WTC11 (cell line): ENCODE measurements around the gene PXK. TPM values are rescaled to one million over a fixed set of nuclear protein-coding genes. Genes with fewer than 3 reads are reported as not detected.
"Not testable (repeated sequence)": the region's sequence is repeated elsewhere in the genome, so short reads cannot be mapped to it uniquely, and the experiment has no call there.

Experiments used
- ATAC-seq: fragments of 200-7000 bp; cut with Tn5 transposase; 2 replicates; pipeline ENCODE4 v1.10.0; 2021; ENCODE audit warnings: mild to moderate bottlenecking, moderate library complexity
- CTCF ChIA-PET: fragments of 300-600 bp; sonication (Branson Sonifier 250); formaldehyde crosslinking; loops from one replicate; lab custom pipeline; 2021; ENCODE audit warnings: antibody characterized with exemption; lab: Charles Lee
- POLR2A ChIA-PET: fragments of 350-600 bp; sonication (Branson Sonifier 250); formaldehyde crosslinking; loops from one replicate; lab custom pipeline; 2021; ENCODE audit warnings: antibody characterized with exemption; lab: Charles Lee
- DNase-seq: peaks from one replicate; pipeline ENCODE4 v3.0.0; 2021; ENCODE audit warnings: low spot score
- H3K27ac Mint-ChIP-seq: 2 replicates; pipeline ENCODE4 v1.8.0; 2021; ENCODE audit warnings: mixed read lengths
- H3K27me3 Mint-ChIP-seq: 2 replicates; pipeline ENCODE4 v1.8.0; 2021; ENCODE audit warnings: low read depth, mild to moderate bottlenecking, moderate library complexity, mixed read lengths
- H3K36me3 Mint-ChIP-seq: 2 replicates; pipeline ENCODE4 v1.8.0; 2021; ENCODE audit warnings: mixed read lengths
- H3K4me1 Mint-ChIP-seq: 2 replicates; pipeline ENCODE4 v1.8.0; 2022; ENCODE audit warnings: mixed read lengths
- H3K4me3 Mint-ChIP-seq: 2 replicates; pipeline ENCODE4 v1.8.0; 2021; ENCODE audit warnings: mild to moderate bottlenecking, moderate library complexity, mixed read lengths
- H3K9me3 Mint-ChIP-seq: 2 replicates; pipeline ENCODE4 v1.8.0; 2021; ENCODE audit warnings: mixed read lengths
- EMX1 ChIP-seq: fragments of 250-450 bp; sonication (Bioruptor Pico); IDR thresholded peaks from 2 replicates; pipeline ENCODE4 v1.8.0; 2021; ENCODE audit warnings: mild to moderate bottlenecking
- NFATC4 ChIP-seq: fragments of 250-450 bp; sonication (Bioruptor Pico); IDR thresholded peaks from 2 replicates; pipeline ENCODE4 v1.9.0; 2021; ENCODE audit warnings: mild to moderate bottlenecking
- RORB ChIP-seq: fragments of 250-450 bp; sonication (Bioruptor Pico); IDR thresholded peaks from 2 replicates; pipeline ENCODE4 v1.9.0; 2021; ENCODE audit warnings: mild to moderate bottlenecking
- SMAD3 ChIP-seq: sonication (generic); formaldehyde crosslinking; IDR thresholded peaks from 2 replicates; pipeline ENCODE4 v1.8.0; 2022; ENCODE audit warnings: missing genetic modification reagents, mild to moderate bottlenecking, borderline replicate concordance
- USF2 ChIP-seq: sonication (generic); formaldehyde crosslinking; IDR thresholded peaks from 2 replicates; pipeline ENCODE4 v1.8.1; 2023; ENCODE audit warnings: mild to moderate bottlenecking, missing genetic modification reagents, moderate library complexity
- ZNF423 ChIP-seq: fragments of 250-450 bp; sonication (Bioruptor Pico); IDR thresholded peaks from 2 replicates; pipeline ENCODE4 v2.1.2; 2022; ENCODE audit warnings: mild to moderate bottlenecking, moderate library complexity
- total RNA-seq: library from RNA; stranded (reverse); gene quantifications from 3 replicates; pipeline ENCODE4 v1.2.3, GENCODE V29; 2021
- TF ChIP-seq, protein P1 (sequence below): sonication (generic); formaldehyde crosslinking; IDR thresholded peaks from 2 replicates; pipeline ENCODE4 v1.8.0; 2023; ENCODE audit warnings: missing genetic modification reagents, mild to moderate bottlenecking, borderline replicate concordance
- TF ChIP-seq, protein P2 (sequence below): sonication (generic); formaldehyde crosslinking; IDR thresholded peaks from 2 replicates; pipeline ENCODE4 v1.8.1; 2022; ENCODE audit warnings: mild to moderate bottlenecking, missing genetic modification reagents, moderate library complexity, borderline replicate concordance

The PXK gene
- total RNA-seq, 1 experiment from 2014 or later = 9.4 TPM

GRCh38 chr3:58287354-58287753 is 45.3 kb upstream of the PXK start:
- Mint-ChIP-seq H3K9me3 (peaks cover 9% of the 10 kb centered on the region; the same call in 1 of the 2 replicates), H3K27ac (no peak overlapping the region), H3K4me1 (no peaks in the 10 kb centered on the region), H3K4me3 (no peak overlapping the region), H3K36me3 (peaks cover 17% of the 10 kb centered on the region), H3K27me3 (no peaks in the 10 kb centered on the region)
- CTCF ChIA-PET = no interaction called here
- ATAC-seq = no peak
- TF ChIP-seq, protein P1, sequence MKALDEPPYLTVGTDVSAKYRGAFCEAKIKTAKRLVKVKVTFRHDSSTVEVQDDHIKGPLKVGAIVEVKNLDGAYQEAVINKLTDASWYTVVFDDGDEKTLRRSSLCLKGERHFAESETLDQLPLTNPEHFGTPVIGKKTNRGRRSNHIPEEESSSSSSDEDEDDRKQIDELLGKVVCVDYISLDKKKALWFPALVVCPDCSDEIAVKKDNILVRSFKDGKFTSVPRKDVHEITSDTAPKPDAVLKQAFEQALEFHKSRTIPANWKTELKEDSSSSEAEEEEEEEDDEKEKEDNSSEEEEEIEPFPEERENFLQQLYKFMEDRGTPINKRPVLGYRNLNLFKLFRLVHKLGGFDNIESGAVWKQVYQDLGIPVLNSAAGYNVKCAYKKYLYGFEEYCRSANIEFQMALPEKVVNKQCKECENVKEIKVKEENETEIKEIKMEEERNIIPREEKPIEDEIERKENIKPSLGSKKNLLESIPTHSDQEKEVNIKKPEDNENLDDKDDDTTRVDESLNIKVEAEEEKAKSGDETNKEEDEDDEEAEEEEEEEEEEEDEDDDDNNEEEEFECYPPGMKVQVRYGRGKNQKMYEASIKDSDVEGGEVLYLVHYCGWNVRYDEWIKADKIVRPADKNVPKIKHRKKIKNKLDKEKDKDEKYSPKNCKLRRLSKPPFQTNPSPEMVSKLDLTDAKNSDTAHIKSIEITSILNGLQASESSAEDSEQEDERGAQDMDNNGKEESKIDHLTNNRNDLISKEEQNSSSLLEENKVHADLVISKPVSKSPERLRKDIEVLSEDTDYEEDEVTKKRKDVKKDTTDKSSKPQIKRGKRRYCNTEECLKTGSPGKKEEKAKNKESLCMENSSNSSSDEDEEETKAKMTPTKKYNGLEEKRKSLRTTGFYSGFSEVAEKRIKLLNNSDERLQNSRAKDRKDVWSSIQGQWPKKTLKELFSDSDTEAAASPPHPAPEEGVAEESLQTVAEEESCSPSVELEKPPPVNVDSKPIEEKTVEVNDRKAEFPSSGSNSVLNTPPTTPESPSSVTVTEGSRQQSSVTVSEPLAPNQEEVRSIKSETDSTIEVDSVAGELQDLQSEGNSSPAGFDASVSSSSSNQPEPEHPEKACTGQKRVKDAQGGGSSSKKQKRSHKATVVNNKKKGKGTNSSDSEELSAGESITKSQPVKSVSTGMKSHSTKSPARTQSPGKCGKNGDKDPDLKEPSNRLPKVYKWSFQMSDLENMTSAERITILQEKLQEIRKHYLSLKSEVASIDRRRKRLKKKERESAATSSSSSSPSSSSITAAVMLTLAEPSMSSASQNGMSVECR (CRISPR knock-in tag) = no peak
- TF ChIP-seq NFATC4 (CRISPR knock-in tag) (no peak), RORB (CRISPR knock-in tag) (no peak)
- DNase-seq = no peak
- POLR2A ChIA-PET = no interaction called here

DNA sequence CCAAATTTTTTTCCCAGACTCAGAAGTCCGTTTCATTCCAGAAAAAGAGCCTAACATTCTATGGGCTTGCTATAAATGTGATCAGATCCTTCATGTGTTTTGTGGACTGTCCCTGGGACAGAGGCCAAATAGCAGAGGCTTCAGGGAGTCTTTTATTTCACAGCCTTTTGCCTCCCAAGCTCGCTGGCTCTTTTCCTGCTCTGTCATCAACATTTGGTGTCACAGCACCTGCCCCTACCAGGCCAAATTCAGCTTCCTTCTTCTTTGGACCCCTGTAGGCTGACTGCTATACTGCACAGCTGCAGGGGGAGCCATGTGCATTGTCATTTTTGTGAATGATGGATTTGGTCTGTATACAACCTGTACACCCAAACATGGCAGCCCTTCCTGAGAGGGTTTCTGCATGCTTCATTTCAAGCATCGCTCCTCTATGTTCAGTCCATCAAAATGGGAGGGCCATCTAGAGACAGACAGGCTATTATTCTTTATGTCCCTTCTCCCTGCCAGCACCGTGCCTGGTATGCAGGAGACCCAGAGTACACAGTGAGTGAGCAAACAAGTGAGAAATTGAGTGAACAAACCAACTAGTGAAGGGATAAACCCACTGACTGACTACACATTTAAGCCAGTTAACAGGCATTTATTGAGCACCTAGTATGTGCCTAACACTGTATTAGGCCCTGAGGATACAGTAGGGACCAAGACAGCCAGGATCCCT is 44.5 kb upstream of the PXK start:
- no peak for TF ChIP-seq SMAD3
- Mint-ChIP-seq H3K27me3 (no peaks in the 10 kb centered on the region; the same call in 1 of the 2 replicates), H3K27ac (no peak overlapping the region), H3K9me3 (peaks cover 9% of the 10 kb centered on the region; the same call in 1 of the 2 replicates), H3K4me1 (no peaks in the 10 kb centered on the region), H3K36me3 (peaks cover 17% of the 10 kb centered on the region), H3K4me3 (no peak overlapping the region)
- no peak for DNase-seq
- CTCF ChIA-PET = interaction anchor here (1.1 kb wide), 1 partner anchor 70 kb away, joined by 3 read pairs; no protein-coding TSS in a partner anchor
- ATAC-seq = peak; percentile 48
- POLR2A ChIA-PET = no interaction called here

GRCh38 chr3:58288964-58289613 is 43.6 kb upstream of the PXK start:
- H3K9me3 Mint-ChIP-seq, H3K4me1 Mint-ChIP-seq, ATAC-seq, DNase-seq, H3K27ac Mint-ChIP-seq, H3K27me3 Mint-ChIP-seq, H3K4me3 Mint-ChIP-seq, POLR2A ChIA-PET: not testable (repeated sequence)
- CTCF ChIA-PET = interaction anchor here (1.1 kb wide), 1 partner anchor 71 kb away, joined by 3 read pairs; no protein-coding TSS in a partner anchor
- H3K36me3 Mint-ChIP-seq = peaks cover 17% of the 10 kb centered on the region

DNA sequence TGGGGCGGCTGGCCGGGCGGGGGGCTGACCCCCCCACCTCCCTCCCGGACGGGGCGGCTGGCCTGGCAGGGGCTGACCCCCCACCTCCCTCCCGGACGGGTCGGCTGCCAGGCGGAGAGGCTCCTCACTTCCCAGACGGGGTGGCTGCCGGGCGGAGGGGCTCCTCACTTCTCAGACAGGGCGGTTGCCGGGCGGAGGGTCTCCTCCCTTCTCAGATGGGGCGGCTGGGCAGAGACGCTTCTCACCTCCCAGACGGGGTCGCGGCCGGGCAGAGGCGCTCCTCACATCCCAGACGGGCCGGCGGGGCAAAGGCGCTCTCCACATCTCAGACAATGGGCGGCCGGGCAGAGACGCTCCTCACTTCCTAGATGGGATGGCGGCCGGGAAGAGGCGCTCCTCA is 42.2 kb upstream of the PXK start:
- DNase-seq, H3K4me1 Mint-ChIP-seq, H3K27ac Mint-ChIP-seq, POLR2A ChIA-PET, H3K27me3 Mint-ChIP-seq, ATAC-seq, CTCF ChIA-PET, H3K4me3 Mint-ChIP-seq: not testable (repeated sequence)
- H3K36me3 Mint-ChIP-seq = peaks cover 13% of the 10 kb centered on the region
- peaks cover 12% of the 10 kb centered on the region; the same call in 1 of the 2 replicates for H3K9me3 Mint-ChIP-seq

GRCh38 chr3:58291671-58292338 is 40.9 kb upstream of the PXK start:
- peaks cover 13% of the 10 kb centered on the region for H3K36me3 Mint-ChIP-seq
- POLR2A ChIA-PET = no interaction called here
- no peak for TF ChIP-seq ZNF423 (CRISPR knock-in tag)
- no peak for TF ChIP-seq USF2
- TF ChIP-seq, protein P2, sequence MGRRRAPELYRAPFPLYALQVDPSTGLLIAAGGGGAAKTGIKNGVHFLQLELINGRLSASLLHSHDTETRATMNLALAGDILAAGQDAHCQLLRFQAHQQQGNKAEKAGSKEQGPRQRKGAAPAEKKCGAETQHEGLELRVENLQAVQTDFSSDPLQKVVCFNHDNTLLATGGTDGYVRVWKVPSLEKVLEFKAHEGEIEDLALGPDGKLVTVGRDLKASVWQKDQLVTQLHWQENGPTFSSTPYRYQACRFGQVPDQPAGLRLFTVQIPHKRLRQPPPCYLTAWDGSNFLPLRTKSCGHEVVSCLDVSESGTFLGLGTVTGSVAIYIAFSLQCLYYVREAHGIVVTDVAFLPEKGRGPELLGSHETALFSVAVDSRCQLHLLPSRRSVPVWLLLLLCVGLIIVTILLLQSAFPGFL (CRISPR knock-in tag) = no peak
- TF ChIP-seq EMX1 = no peak
- DNase-seq (no peak), ATAC-seq (no peak)
- H3K4me3 Mint-ChIP-seq = no peak overlapping the region
- no peaks in the 10 kb centered on the region; the same call in 1 of the 2 replicates for H3K27me3 Mint-ChIP-seq
- no peak overlapping the region for H3K27ac Mint-ChIP-seq
- peaks cover 4% of the 10 kb centered on the region; the same call in 1 of the 2 replicates for H3K4me1 Mint-ChIP-seq
- H3K9me3 Mint-ChIP-seq = peaks cover 13% of the 10 kb centered on the region; the same call in 1 of the 2 replicates
- CTCF ChIA-PET = interaction anchor here (0.6 to 2.1 kb wide), 3 partner anchors 14 to 104 kb away, joined by 3 to 5 read pairs (median 5); partner anchors contain the start of genes HTD2 and RPP14
